Measurements from ENCODE around the gene RAB10.
"Not testable (repeated sequence)": the region's sequence is repeated elsewhere in the genome, so short reads cannot be mapped to it uniquely, and the experiment has no call there.

Gene RAB10

DNA sequence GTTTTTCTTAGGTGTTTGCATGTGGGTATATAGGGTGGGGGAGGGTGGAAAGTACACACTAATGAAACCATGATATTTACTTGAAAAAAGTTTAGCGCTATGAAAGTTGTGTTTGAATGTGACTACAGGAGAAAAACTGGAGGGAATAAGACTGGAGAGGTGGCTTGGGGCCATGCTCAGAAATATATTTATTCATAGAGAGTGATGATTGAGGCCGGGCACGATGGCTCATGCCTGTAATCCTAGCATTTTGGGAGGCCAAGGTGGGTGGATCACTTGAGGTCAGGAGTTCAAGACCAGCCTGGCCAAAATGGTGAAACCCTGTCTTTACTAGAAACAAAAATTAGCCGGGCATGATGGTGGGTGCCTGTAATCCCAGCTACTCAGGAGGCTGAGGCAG lies 55.0 kb downstream of the RAB10 start:
- not testable (repeated sequence) for DNase-seq (ENCODE audit: low spot score)

DNA sequence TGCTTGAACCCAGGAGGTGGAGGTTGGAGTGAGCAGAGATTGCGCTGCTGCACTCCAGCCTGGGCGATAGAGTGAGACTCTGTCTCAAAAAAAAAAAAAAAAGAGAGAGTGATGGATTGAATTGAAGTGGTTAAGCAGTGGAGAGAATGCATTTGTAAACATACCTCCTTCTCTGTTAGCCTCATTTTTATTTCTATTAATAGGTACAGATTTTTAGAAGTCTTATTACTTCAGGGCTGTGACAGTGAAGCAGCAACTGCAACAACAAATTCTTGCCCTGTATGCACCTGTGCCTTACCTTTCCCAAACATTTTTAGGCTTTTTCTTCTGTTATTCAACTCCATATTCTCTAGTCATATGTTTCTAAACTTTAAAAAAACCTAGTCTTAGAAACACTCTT lies 55.5 kb downstream of the RAB10 start:
- DNase-seq (ENCODE audit: low spot score): no peak

GRCh38 chr2:26095758-26096157 lies 61.9 kb downstream of the RAB10 start:
- no peak for DNase-seq (ENCODE audit: low spot score)

DNA sequence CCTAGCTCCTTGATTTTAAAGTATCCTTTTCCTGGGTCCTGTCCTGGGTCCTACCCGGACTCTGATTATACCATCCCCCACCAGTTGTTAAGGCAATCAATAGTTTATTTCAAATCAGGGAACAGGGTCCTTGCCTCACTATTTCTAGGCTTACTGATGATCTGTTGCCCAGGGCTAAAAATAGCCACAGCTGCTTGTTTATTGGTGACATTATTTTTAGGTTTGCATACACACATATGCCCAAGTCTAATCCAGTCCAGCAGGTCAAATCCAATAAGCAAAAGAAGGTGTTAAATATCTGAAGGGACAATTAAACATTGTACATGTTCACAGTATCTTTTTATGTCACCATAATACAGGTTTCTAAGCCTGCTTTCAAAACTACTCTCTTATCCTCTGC lies 66.0 kb downstream of the RAB10 start:
- no peak for DNase-seq (ENCODE audit: low spot score)

DNA sequence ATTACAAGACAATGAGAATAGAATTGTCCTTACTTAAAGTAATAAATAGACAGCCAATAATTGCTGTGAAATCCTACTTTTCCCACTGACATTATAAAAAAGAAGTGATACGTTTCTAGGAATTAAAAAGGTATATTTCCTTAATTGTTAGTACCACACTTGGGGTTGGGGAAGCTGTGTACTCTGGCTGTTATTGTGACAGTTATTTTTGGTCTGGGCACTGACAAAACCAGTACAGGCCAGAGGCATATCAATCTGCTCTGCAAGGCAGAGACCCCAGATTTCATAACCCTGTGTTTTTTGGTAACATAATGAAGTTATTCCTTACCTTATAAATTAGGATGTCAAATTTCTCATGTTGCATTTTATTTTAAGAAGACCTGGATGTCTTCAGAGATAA lies 66.5 kb downstream of the RAB10 start:
- DNase-seq (ENCODE audit: low spot score): no peak

DNA sequence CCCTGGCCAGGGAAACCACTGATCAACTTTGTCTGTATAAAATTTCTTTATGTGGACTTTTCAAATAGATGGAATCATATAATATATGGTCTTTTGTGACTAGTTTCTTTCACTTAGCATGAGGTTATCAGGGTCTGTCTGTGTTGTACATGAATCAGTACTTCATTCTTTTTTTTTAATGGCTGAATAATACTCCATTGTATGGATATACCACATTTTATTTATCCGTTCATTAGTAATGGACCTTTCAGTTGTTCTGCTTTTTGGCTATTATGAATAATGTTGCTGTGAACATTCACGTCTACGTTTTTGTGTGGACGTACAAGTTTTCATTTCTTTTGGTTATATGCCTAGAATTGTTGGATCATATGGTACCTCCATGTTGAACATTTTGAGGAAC lies 69.9 kb downstream of the RAB10 start:
- DNase-seq (ENCODE audit: low spot score): no peak

GRCh38 chr2:26108701-26109100 lies 74.8 kb downstream of the RAB10 start:
- DNase-seq (ENCODE audit: low spot score): not testable (repeated sequence)

- DNase-seq (ENCODE audit: low spot score): no peak
Observed at GRCh38 chr2:26112201-26112600, 78.3 kb downstream of the RAB10 start.

GRCh38 chr2:26114151-26114550 lies 80.3 kb downstream of the RAB10 start:
- DNase-seq (ENCODE audit: low spot score): no peak

GRCh38 chr2:26118682-26119081 lies 84.8 kb downstream of the RAB10 start:
- no peak for DNase-seq (ENCODE audit: low spot score)

DNA sequence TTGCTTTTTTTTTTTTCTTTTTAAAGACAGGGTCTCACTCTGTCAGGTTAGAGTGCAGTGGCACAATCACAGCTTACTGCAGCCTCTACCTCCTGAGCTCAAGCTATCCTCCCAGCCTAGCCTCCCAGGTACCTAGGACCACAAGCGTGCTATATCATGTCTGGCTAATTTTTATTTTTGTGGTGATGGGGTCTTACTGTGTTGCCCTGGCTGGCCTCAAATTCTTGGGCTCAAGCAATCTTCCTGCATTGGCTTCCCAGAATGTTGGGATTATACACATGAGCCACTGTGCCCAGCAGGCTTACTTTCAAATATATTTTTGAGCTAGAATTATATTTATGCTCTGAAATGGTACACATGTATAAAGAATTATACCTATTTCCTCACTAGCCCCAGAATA lies 85.6 kb downstream of the RAB10 start:
- DNase-seq (ENCODE audit: low spot score): no peak

GRCh38 chr2:26122630-26123029 lies 88.7 kb downstream of the RAB10 start:
- DNase-seq (ENCODE audit: low spot score): no peak

- DNase-seq (ENCODE audit: low spot score): no peak
Observed at GRCh38 chr2:26123426-26123825, 89.5 kb downstream of the RAB10 start.

DNA sequence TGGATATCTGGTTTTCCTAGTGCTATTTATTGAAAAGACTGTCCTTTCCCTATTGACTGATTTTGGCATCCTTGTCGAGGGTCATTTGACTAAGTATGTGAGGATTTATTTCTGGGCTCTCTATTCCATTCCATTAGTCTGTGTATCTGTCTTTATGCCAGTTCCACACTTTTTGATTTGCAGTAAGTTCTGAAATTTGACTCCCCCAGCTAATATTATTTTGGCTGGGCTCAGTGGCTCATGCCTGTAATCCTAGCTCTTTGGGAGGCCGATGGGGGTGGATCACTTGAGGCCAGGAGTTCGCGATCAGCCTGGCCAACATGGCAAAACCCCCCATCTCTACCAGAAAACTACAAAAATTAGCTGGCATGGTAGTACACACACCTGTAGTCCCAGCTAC lies 92.2 kb downstream of the RAB10 start:
- DNase-seq (ENCODE audit: low spot score): no peak

DNA sequence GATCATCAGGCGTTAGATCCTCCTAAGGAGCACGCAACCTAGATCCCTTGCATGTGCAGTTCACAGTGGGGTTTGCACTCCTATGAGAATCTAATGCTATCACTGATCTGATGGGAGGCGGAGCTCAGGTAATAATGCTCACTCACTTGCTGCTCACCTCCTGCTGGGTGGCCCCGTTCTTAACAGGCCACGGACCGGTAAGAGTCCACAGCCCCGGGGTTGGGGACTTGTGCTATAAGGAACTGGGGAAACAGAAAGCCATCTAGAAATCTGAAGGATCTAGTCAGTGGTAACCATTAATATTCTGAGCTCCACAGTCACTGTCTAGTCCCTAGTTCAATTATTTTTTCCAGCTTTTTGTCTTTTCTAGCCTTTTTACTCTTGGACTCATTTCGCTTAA lies 94.3 kb downstream of the RAB10 start:
- no peak for DNase-seq (ENCODE audit: low spot score)

GRCh38 chr2:26130763-26131162 lies 96.9 kb downstream of the RAB10 start:
- DNase-seq (ENCODE audit: low spot score): no peak

DNA sequence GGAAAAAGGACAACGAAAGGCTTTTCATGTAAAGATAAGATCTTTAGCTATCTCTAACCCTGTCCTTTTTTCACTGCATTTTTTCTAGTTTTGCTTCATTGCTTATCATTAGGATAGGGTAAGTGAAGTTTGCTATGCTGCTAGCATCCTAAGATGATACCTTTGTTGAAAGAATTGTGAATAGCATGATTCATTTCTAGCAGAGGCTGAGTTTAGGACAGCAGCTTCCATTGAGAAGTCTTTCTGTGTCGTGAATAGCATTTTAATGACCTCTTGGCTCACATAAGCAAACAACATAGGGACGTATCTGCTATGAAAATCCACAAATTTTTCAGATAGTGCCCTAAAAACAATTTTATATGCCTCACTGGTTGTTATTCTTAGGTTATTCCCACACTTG lies 102.6 kb downstream of the RAB10 start:
- DNase-seq (ENCODE audit: low spot score): no peak

- DNase-seq (ENCODE audit: low spot score): no peak
Observed at GRCh38 chr2:26139269-26140183, 105.6 kb downstream of the RAB10 start.

- DNase-seq (ENCODE audit: low spot score): no peak
Observed at GRCh38 chr2:26141145-26141769, 107.4 kb downstream of the RAB10 start.

GRCh38 chr2:26144031-26144430 lies 110.1 kb downstream of the RAB10 start:
- DNase-seq (ENCODE audit: low spot score): no peak

GRCh38 chr2:26144953-26145680 lies 111.2 kb downstream of the RAB10 start:
- DNase-seq (ENCODE audit: low spot score): no peak

DNA sequence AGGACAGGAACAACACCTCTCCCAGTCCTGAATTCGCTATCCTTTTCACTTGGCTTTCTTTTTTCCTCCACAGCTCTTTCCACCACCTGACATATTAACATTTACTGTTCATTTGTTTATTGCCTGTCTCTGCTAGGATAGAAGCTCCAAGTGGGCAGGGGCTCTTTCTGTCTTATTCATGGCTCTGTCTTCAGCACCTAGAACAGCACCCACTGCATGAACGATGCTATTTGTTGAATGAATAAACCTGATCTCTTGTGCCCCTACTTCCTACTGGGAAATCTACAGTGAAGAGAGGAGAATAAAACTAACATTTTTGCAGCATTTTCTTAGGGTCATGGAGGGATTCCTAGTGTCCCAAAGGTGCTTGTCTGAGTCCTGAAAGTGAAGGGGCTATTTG lies 114.6 kb downstream of the RAB10 start:
- DNase-seq (ENCODE audit: low spot score): no peak

GRCh38 chr2:26150243-26150642 lies 116.4 kb downstream of the RAB10 start:
- no peak for DNase-seq (ENCODE audit: low spot score)
